Chondrocyte (in vitro differentiated cells): Measurements from ENCODE around the gene CDCA4. TPM values are rescaled to one million over a fixed set of nuclear protein-coding genes. Genes with fewer than 3 reads are reported as not detected.

ENCODE experiments used
- DNase-seq: peaks from one replicate; pipeline ENCODE4 v3.0.0; 2021; ENCODE audit warnings: mixed read lengths, low spot score
- H3K27ac Mint-ChIP-seq: one replicate; pipeline ENCODE4 v1.8.0; 2021; ENCODE audit warnings: mild to moderate bottlenecking, moderate library complexity, mixed read lengths; ENCODE audit not compliant: unreplicated experiment
- H3K27me3 Mint-ChIP-seq: 2 replicates; pipeline ENCODE4 v1.8.0; 2021; ENCODE audit warnings: low read depth, mixed read lengths
- H3K36me3 Mint-ChIP-seq: 2 replicates; pipeline ENCODE4 v1.8.0; 2021; ENCODE audit warnings: low read depth, mixed read lengths
- H3K4me1 Mint-ChIP-seq: 2 replicates; pipeline ENCODE4 v1.8.0; 2021; ENCODE audit warnings: low read depth, mild to moderate bottlenecking, mixed read lengths
- H3K4me3 Mint-ChIP-seq: one replicate; pipeline ENCODE4 v1.8.0; 2021; ENCODE audit warnings: mild to moderate bottlenecking, moderate library complexity, mixed read lengths; ENCODE audit not compliant: unreplicated experiment
- H3K9me3 Mint-ChIP-seq: 2 replicates; pipeline ENCODE4 v1.8.0; 2021; ENCODE audit warnings: low read depth, mixed read lengths
- CTCF ChIP-seq: fragments of 200-600 bp; sonication (generic); IDR thresholded peaks from 2 replicates; pipeline ENCODE4 v1.5.0; 2021; ENCODE audit warnings: antibody characterized with exemption, mild to moderate bottlenecking, moderate library complexity
- total RNA-seq: library from RNA; stranded (reverse); gene quantifications from 3 replicates; pipeline ENCODE4 v1.2.1, GENCODE V29; 2021

CDCA4 gene
- total RNA-seq, 1 donor from 2014 or later = 18.0 TPM

GRCh38 chr14:105067140-105067968, 46.5 kb upstream of the CDCA4 start:
- H3K4me1 Mint-ChIP-seq = no peaks in the 10 kb centered on the region
- no peaks in the 10 kb centered on the region for H3K9me3 Mint-ChIP-seq
- peaks cover 3% of the 10 kb centered on the region for H3K27me3 Mint-ChIP-seq
- no peak for TF ChIP-seq CTCF
- no peak overlapping the region for H3K27ac Mint-ChIP-seq
- no peak for DNase-seq
- H3K36me3 Mint-ChIP-seq = no peaks in the 10 kb centered on the region
- no peak overlapping the region for H3K4me3 Mint-ChIP-seq

GRCh38 chr14:105066240-105067071, 45.6 kb upstream of the CDCA4 start:
- DNase-seq = no peak
- H3K36me3 Mint-ChIP-seq = no peaks in the 10 kb centered on the region
- no peak overlapping the region for H3K27ac Mint-ChIP-seq
- H3K4me1 Mint-ChIP-seq = no peaks in the 10 kb centered on the region
- H3K9me3 Mint-ChIP-seq = no peaks in the 10 kb centered on the region
- H3K27me3 Mint-ChIP-seq = peaks cover 4% of the 10 kb centered on the region
- no peak overlapping the region for H3K4me3 Mint-ChIP-seq
- TF ChIP-seq CTCF = no peak

GRCh38 chr14:105065280-105066228, 44.7 kb upstream of the CDCA4 start, which contains the start of gene GPR132:
GPR132 (minus strand) TSS chr14:105065430; CDS start chr14:105055420, 10,010 bp downstream.
- no peak for DNase-seq
- H3K4me3 Mint-ChIP-seq = no peak within 1 kb of the TSS

GRCh38 chr14:105064721-105065143, 43.8 kb upstream of the CDCA4 start:
- no peaks in the 10 kb centered on the region for H3K4me1 Mint-ChIP-seq
- peaks cover 4% of the 10 kb centered on the region for H3K27me3 Mint-ChIP-seq
- no peak for DNase-seq
- no peaks in the 10 kb centered on the region for H3K9me3 Mint-ChIP-seq
- no peak overlapping the region for H3K27ac Mint-ChIP-seq
- TF ChIP-seq CTCF = no peak
- H3K4me3 Mint-ChIP-seq = no peak overlapping the region
- no peaks in the 10 kb centered on the region for H3K36me3 Mint-ChIP-seq

More at GRCh38 chr14:105065280-105066228, 44.7 kb upstream of the CDCA4 start, which contains the start of gene GPR132:
- H3K36me3 Mint-ChIP-seq = no peaks in the 10 kb centered on the region
- peaks cover 4% of the 10 kb centered on the region for H3K27me3 Mint-ChIP-seq
- H3K27ac Mint-ChIP-seq = no peak within 1 kb of the TSS
- H3K4me1 Mint-ChIP-seq = no peaks in the 10 kb centered on the region
- H3K9me3 Mint-ChIP-seq = no peaks in the 10 kb centered on the region
- TF ChIP-seq CTCF = no peak
